Fibroblast of lung (primary cell): ENCODE data around the gene IRF4.

Experiments used
- CTCF ChIP-seq, 2 donors: IDR thresholded peaks in 1 of 2; conservative IDR thresholded peaks in 1 of 2; 1 replicate in 1 of 2; 2 replicates in 1 of 2; pipeline ENCODE4 v1.5.1; 2011 to 2012; ENCODE audit warnings: low read length in 2 of 2, control low read depth in 1 of 2, inconsistent platforms in 1 of 2, low read depth in 1 of 2, mild to moderate bottlenecking in 1 of 2
- EZH2 ChIP-seq: IDR thresholded peaks from 2 replicates; pipeline ENCODE4 v1.5.1; 2012; ENCODE audit warnings: low read length, control low read depth, mild to moderate bottlenecking; ENCODE audit errors: missing control alignments

GRCh38 chr6:360349-360748 lies 31.2 kb upstream of the IRF4 start:
- no peak for TF ChIP-seq CTCF (conservative IDR thresholded peaks at IDR 0.05 in 1 of 2, IDR thresholded peaks at IDR 0.05 in 1 of 2; ENCODE audit: low read depth in 1 of 2, low read length in 2 of 2)
- TF ChIP-seq EZH2 = no peak
